IMR-90 (cell line): ENCODE measurements around the gene IL1R2. TPM values are rescaled to one million over a fixed set of nuclear protein-coding genes. Genes with fewer than 3 reads are reported as not detected.

Experiments used
- polyA plus RNA-seq, 3 experiments: library from polyadenylated mRNA; depleted of rRNA; stranded (reverse); fragments of >200 nt; gene quantifications; 2 replicates each; pipeline ENCODE4 v1.2.3, GENCODE V29; 2012; ENCODE audit warnings: low replicate concordance in 1 of 3
- total RNA-seq: library from RNA; depleted of rRNA; stranded (reverse); fragments of >200 nt; gene quantifications from 2 replicates; pipeline ENCODE4 v1.2.3, GENCODE V29; 2012
- TF ChIP-seq, protein P1 (sequence below): conservative IDR thresholded peaks from 2 replicates; pipeline ENCODE4 v1.5.1; 2012; ENCODE audit warnings: mild to moderate bottlenecking, low read depth, low read length, improper control_type of control experiment

The IL1R2 gene
- total and polyA plus RNA-seq, 2 of the 4 experiments (the other 2 are of a cell fraction): not detected

DNA sequence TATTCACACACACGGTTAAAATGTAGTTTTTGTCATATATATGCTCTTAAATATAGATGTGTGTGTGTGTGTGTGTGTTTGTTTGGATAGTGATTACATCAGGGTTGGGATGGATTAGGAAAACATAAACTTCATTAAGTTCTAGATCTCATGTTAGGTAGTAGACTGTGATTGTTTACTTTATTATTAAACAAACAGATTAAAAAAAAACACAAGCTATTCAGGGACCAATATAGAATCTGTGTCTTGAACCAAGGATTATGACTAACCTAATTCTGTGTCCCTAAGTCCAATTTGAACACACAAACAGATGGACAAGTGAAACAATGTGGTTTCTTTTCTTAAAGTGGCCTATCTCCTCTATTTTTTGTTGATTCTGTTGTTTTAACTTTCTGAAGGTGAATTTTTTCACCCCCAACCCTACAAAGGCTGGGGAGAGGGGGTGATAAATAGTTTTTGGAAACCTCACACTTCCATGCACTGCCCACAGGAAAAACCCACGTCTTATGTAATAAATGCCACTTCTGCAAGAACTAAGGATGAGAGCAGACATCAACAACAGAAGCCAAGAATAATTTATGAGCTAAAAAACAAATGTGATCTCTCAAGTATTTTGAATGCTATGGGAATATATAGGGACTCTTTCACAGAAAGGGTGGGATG, 40.7 kb downstream of the IL1R2 start (continued):
- TF ChIP-seq, protein P1, sequence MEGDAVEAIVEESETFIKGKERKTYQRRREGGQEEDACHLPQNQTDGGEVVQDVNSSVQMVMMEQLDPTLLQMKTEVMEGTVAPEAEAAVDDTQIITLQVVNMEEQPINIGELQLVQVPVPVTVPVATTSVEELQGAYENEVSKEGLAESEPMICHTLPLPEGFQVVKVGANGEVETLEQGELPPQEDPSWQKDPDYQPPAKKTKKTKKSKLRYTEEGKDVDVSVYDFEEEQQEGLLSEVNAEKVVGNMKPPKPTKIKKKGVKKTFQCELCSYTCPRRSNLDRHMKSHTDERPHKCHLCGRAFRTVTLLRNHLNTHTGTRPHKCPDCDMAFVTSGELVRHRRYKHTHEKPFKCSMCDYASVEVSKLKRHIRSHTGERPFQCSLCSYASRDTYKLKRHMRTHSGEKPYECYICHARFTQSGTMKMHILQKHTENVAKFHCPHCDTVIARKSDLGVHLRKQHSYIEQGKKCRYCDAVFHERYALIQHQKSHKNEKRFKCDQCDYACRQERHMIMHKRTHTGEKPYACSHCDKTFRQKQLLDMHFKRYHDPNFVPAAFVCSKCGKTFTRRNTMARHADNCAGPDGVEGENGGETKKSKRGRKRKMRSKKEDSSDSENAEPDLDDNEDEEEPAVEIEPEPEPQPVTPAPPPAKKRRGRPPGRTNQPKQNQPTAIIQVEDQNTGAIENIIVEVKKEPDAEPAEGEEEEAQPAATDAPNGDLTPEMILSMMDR: no peak
